PC-9 (cell line): ENCODE data around the gene SIK2.

ENCODE experiments used
- EZH2 ChIP-seq: fragments of 200-600 bp; sonication (generic); IDR thresholded peaks from 2 replicates; pipeline ENCODE4 v1.8.0; 2017; ENCODE audit warnings: antibody characterized with exemption, low read depth
- TF ChIP-seq, protein P1 (sequence below): fragments of 200-600 bp; sonication (generic); conservative IDR thresholded peaks from 2 replicates; pipeline ENCODE4 v1.6.1; 2017; ENCODE audit warnings: mixed run types, antibody characterized with exemption, mild to moderate bottlenecking, moderate library complexity

- no peak for TF ChIP-seq EZH2
- TF ChIP-seq, protein P1, sequence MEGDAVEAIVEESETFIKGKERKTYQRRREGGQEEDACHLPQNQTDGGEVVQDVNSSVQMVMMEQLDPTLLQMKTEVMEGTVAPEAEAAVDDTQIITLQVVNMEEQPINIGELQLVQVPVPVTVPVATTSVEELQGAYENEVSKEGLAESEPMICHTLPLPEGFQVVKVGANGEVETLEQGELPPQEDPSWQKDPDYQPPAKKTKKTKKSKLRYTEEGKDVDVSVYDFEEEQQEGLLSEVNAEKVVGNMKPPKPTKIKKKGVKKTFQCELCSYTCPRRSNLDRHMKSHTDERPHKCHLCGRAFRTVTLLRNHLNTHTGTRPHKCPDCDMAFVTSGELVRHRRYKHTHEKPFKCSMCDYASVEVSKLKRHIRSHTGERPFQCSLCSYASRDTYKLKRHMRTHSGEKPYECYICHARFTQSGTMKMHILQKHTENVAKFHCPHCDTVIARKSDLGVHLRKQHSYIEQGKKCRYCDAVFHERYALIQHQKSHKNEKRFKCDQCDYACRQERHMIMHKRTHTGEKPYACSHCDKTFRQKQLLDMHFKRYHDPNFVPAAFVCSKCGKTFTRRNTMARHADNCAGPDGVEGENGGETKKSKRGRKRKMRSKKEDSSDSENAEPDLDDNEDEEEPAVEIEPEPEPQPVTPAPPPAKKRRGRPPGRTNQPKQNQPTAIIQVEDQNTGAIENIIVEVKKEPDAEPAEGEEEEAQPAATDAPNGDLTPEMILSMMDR: no peak
Measured at GRCh38 chr11:111743700-111744099, 141.5 kb downstream of the SIK2 start.
